ENCODE results near the gene CARS2.

DNA sequence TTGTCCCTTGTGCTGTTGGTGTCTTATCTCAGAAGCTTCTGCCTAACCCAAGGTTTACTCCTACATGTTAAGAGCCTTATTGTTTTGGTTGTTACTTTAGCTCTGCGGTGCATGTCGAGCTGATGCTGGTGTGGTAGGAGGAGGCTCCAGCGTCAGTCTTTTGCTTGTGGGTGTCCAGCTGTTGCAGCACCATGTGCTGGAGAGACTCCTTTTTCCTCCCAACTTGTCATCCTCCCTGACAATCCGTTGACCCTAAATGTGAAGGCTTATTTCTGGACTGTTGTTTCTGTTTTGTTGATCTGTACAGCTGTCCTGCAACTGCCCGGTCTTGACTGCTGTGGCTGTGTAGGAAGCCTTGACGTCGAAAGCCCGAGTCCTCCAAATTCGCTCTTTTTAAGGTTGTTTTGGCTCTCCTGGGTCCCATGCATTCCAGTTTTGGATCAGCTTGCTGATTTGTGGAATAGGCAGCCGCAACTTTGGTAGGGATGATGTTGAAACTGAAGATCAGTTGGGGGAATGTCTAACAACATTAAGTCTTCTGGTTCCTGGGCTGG lies 75.3 kb downstream of the CARS2 start:
- TF ChIP-seq, protein P1, sequence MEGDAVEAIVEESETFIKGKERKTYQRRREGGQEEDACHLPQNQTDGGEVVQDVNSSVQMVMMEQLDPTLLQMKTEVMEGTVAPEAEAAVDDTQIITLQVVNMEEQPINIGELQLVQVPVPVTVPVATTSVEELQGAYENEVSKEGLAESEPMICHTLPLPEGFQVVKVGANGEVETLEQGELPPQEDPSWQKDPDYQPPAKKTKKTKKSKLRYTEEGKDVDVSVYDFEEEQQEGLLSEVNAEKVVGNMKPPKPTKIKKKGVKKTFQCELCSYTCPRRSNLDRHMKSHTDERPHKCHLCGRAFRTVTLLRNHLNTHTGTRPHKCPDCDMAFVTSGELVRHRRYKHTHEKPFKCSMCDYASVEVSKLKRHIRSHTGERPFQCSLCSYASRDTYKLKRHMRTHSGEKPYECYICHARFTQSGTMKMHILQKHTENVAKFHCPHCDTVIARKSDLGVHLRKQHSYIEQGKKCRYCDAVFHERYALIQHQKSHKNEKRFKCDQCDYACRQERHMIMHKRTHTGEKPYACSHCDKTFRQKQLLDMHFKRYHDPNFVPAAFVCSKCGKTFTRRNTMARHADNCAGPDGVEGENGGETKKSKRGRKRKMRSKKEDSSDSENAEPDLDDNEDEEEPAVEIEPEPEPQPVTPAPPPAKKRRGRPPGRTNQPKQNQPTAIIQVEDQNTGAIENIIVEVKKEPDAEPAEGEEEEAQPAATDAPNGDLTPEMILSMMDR (optimal IDR thresholded peaks at IDR 0.05 in 1 of 3, IDR thresholded peaks at IDR 0.05 in 1 of 3, conservative IDR thresholded peaks at IDR 0.05 in 1 of 3; ENCODE audit: extremely low read depth in 1 of 3, insufficient read depth in 2 of 3, low read length in 3 of 3): no peak
- no peak for TF ChIP-seq EZH2 (IDR thresholded peaks at IDR 0.05; ENCODE audit: low read length)
